HG02973 (cell line): ENCODE measurements around the gene SLC4A3.
"Not testable (repeated sequence)": the region's sequence is repeated elsewhere in the genome, so short reads cannot be mapped to it uniquely, and the experiment has no call there.

Experiments used
- ATAC-seq: cut with Tn5 transposase; IDR thresholded peaks from one replicate; pipeline ENCODE4 v1.9.1; 2021; ENCODE audit warnings: moderate library complexity; ENCODE audit not compliant: unreplicated experiment

The SLC4A3 gene

GRCh38 chr2:219675221-219675620 is 47.8 kb downstream of the SLC4A3 start:
- no peak for ATAC-seq

- ATAC-seq, result no peak
Observed at GRCh38 chr2:219676586-219676985, 49.2 kb downstream of the SLC4A3 start.

- ATAC-seq, result no peak
Observed at GRCh38 chr2:219679041-219679440, 51.6 kb downstream of the SLC4A3 start.

GRCh38 chr2:219679571-219679970 is 52.1 kb downstream of the SLC4A3 start:
- ATAC-seq, result no peak

- ATAC-seq, result no peak
Observed at GRCh38 chr2:219680958-219681693, 53.7 kb downstream of the SLC4A3 start.

GRCh38 chr2:219681694-219682300 is 54.4 kb downstream of the SLC4A3 start:
- ATAC-seq, result no peak

- ATAC-seq, result not testable (repeated sequence)
Observed at GRCh38 chr2:219683474-219683873, 56.0 kb downstream of the SLC4A3 start.

GRCh38 chr2:219684721-219685689 is 57.6 kb downstream of the SLC4A3 start:
- peak; percentile 99 for ATAC-seq

- ATAC-seq, result no peak
Observed at GRCh38 chr2:219687272-219687671, 59.8 kb downstream of the SLC4A3 start.

GRCh38 chr2:219687882-219688559 is 60.6 kb downstream of the SLC4A3 start:
- ATAC-seq, result no peak

GRCh38 chr2:219688560-219689445 is 61.4 kb downstream of the SLC4A3 start:
- ATAC-seq, result no peak

- peak; percentile 45 for ATAC-seq
Observed at GRCh38 chr2:219689676-219690628, 62.5 kb downstream of the SLC4A3 start.

GRCh38 chr2:219691571-219691970 is 64.1 kb downstream of the SLC4A3 start:
- no peak for ATAC-seq
